Activated T-cell treated with anti-CD3 and anti-CD28 coated beads, Interleukin-2, amount 50 U/mL, for 24 hours (primary cell): Measurements from ENCODE around the gene DGCR6L.
"Not testable (repeated sequence)": the region's sequence is repeated elsewhere in the genome, so short reads cannot be mapped to it uniquely, and the experiment has no call there.

Experiments used
- DNase-seq: peaks from one replicate; pipeline ENCODE4 v3.0.0-alpha.2; 2020
- H3K27ac Mint-ChIP-seq: 2 replicates; pipeline ENCODE4 v1.8.0; 2020; ENCODE audit warnings: mild to moderate bottlenecking, mixed read lengths
- H3K27me3 Mint-ChIP-seq: 2 replicates; pipeline ENCODE4 v1.8.0; 2020; ENCODE audit warnings: mixed read lengths
- H3K36me3 Mint-ChIP-seq: 2 replicates; pipeline ENCODE4 v1.8.0; 2020; ENCODE audit warnings: low read depth, mixed read lengths
- H3K4me1 Mint-ChIP-seq: 2 replicates; pipeline ENCODE4 v1.8.0; 2020; ENCODE audit warnings: low read depth, mixed read lengths
- H3K4me3 Mint-ChIP-seq: 2 replicates; pipeline ENCODE4 v1.8.0; 2020; ENCODE audit warnings: mild to moderate bottlenecking, moderate library complexity, mixed read lengths
- H3K9me3 Mint-ChIP-seq: 2 replicates; pipeline ENCODE4 v1.8.0; 2020; ENCODE audit warnings: mixed read lengths

The DGCR6L gene

GRCh38 chr22:20270190-20271113, 49.4 kb downstream of the DGCR6L start:
- not testable (repeated sequence) for H3K36me3 Mint-ChIP-seq

GRCh38 chr22:20269673-20270072, 50.2 kb downstream of the DGCR6L start:
- DNase-seq, H3K27me3 Mint-ChIP-seq, H3K9me3 Mint-ChIP-seq, H3K36me3 Mint-ChIP-seq, H3K4me3 Mint-ChIP-seq, H3K4me1 Mint-ChIP-seq, H3K27ac Mint-ChIP-seq: not testable (repeated sequence)

More at GRCh38 chr22:20270190-20271113, 49.4 kb downstream of the DGCR6L start:
- not testable (repeated sequence) for DNase-seq, H3K9me3 Mint-ChIP-seq, H3K27ac Mint-ChIP-seq, H3K4me3 Mint-ChIP-seq, H3K27me3 Mint-ChIP-seq, H3K4me1 Mint-ChIP-seq

- H3K4me1 Mint-ChIP-seq, H3K36me3 Mint-ChIP-seq, H3K27ac Mint-ChIP-seq, H3K4me3 Mint-ChIP-seq, H3K9me3 Mint-ChIP-seq, DNase-seq, H3K27me3 Mint-ChIP-seq: not testable (repeated sequence)
These were observed 50.7 kb downstream of the DGCR6L start for GRCh38 chr22:20269201-20269600.

- no peaks in the 10 kb centered on the region for H3K36me3 Mint-ChIP-seq
- H3K9me3 Mint-ChIP-seq = no peaks in the 10 kb centered on the region
- H3K4me1 Mint-ChIP-seq = peaks cover 4% of the 10 kb centered on the region
- H3K27ac Mint-ChIP-seq = no peak within 1 kb of the TSS
- H3K27me3 Mint-ChIP-seq = peaks cover 6% of the 10 kb centered on the region
- H3K4me3 Mint-ChIP-seq = peak within 1 kb of the TSS; percentile 49
- peak; percentile 75 for DNase-seq
These were observed 51.4 kb downstream of the DGCR6L start, which contains the start of gene RTN4R for GRCh38 chr22:20268279-20269012. Gene RTN4R, minus strand, starts transcription at chr22:20268318. Its CDS starts 226 bp downstream, at chr22:20268092.

GRCh38 chr22:20267441-20268278, 52.2 kb downstream of the DGCR6L start:
- no peak overlapping the region for H3K27ac Mint-ChIP-seq
- DNase-seq = peak; percentile 45

GRCh38 chr22:20266667-20267440, 53.0 kb downstream of the DGCR6L start:
- H3K9me3 Mint-ChIP-seq, H3K36me3 Mint-ChIP-seq, H3K4me1 Mint-ChIP-seq, H3K27ac Mint-ChIP-seq, H3K27me3 Mint-ChIP-seq: not testable (repeated sequence)
- H3K4me3 Mint-ChIP-seq = peak overlapping the region; percentile 26
- peak; percentile 43 for DNase-seq

More at GRCh38 chr22:20267441-20268278, 52.2 kb downstream of the DGCR6L start:
- Mint-ChIP-seq H3K4me1 (peaks cover 4% of the 10 kb centered on the region), H3K9me3 (no peaks in the 10 kb centered on the region), H3K4me3 (peak overlapping the region; percentile 48), H3K36me3 (no peaks in the 10 kb centered on the region), H3K27me3 (peaks cover 6% of the 10 kb centered on the region)

- H3K4me3 Mint-ChIP-seq, H3K27ac Mint-ChIP-seq, DNase-seq, H3K27me3 Mint-ChIP-seq, H3K36me3 Mint-ChIP-seq, H3K4me1 Mint-ChIP-seq, H3K9me3 Mint-ChIP-seq: not testable (repeated sequence)
These were observed 53.8 kb downstream of the DGCR6L start for GRCh38 chr22:20265772-20266666.

- Mint-ChIP-seq H3K9me3 (no peaks in the 10 kb centered on the region), H3K27me3 (peaks cover 6% of the 10 kb centered on the region), H3K4me1 (peaks cover 4% of the 10 kb centered on the region), H3K36me3 (no peaks in the 10 kb centered on the region), H3K4me3 (no peak overlapping the region), H3K27ac (no peak overlapping the region)
- no peak for DNase-seq
These were observed 55.0 kb downstream of the DGCR6L start for GRCh38 chr22:20264614-20265452.
